Muscle layer of colon (tissue), 2 donors: Measurements from ENCODE around the gene ST6GALNAC3.
"Not testable (repeated sequence)": the region's sequence is repeated elsewhere in the genome, so short reads cannot be mapped to it uniquely, and the experiment has no call there.

Experiments
- H3K27ac ChIP-seq: one replicate; pipeline ENCODE4 v1.7.0; 2013; ENCODE audit warnings: low read depth, mild to moderate bottlenecking, low read length, moderate library complexity
- H3K27me3 ChIP-seq, 2 donors: one replicate each; pipeline ENCODE4 v1.7.0; 2013; ENCODE audit warnings: low read length in 2 of 2, mild to moderate bottlenecking in 2 of 2; ENCODE audit not compliant: insufficient read depth in 2 of 2, control insufficient read depth in 1 of 2
- H3K36me3 ChIP-seq: one replicate; pipeline ENCODE4 v1.7.0; 2013; ENCODE audit warnings: mild to moderate bottlenecking, low read length; ENCODE audit not compliant: insufficient read depth
- H3K4me1 ChIP-seq: one replicate; pipeline ENCODE4 v1.7.0; 2013; ENCODE audit warnings: mild to moderate bottlenecking, low read length; ENCODE audit not compliant: insufficient read depth
- H3K4me3 ChIP-seq, 2 donors: one replicate each; pipeline ENCODE4 v1.7.0; 2013; ENCODE audit warnings: low read length in 2 of 2, low read depth in 1 of 2, mild to moderate bottlenecking in 1 of 2, moderate library complexity in 1 of 2
- H3K9ac ChIP-seq: one replicate; pipeline ENCODE4 v1.7.0; 2013; ENCODE audit warnings: low read length
- H3K9me3 ChIP-seq: one replicate; pipeline ENCODE4 v1.7.0; 2013; ENCODE audit warnings: mild to moderate bottlenecking, low read length
- donor health status: abdominal sarcoma.
- donor health status: Adenocarcinoma of cecum.

The ST6GALNAC3 gene

DNA sequence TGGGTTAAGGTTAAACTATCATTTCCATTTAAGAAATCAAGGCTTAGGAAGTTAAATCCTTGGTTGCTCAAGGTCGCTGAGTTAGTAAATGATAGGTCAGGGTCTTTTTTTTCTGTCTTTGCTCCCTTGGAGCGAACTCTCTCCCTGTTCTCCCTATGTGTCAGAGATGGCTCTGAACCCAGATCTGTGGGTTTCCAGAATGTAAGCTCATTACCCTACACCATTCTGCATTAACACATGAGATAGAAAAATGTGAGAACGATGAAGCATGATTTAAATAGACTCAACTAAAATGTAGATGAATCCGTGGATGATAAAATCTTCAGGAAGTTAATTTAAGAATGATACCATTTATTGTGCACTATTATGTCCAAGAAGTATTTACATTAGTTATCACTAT is 25.0 kb upstream of the ST6GALNAC3 start:
- H3K4me1 ChIP-seq, result peaks cover 16% of the 10 kb centered on the region
- H3K4me3 ChIP-seq, result no peak overlapping the region
- no peaks in the 10 kb centered on the region for H3K36me3 ChIP-seq
- H3K9me3 ChIP-seq, result no peaks in the 10 kb centered on the region
- H3K27me3 ChIP-seq, result no peaks in the 10 kb centered on the region
- H3K27ac ChIP-seq, result no peak overlapping the region
- no peak overlapping the region for H3K9ac ChIP-seq

DNA sequence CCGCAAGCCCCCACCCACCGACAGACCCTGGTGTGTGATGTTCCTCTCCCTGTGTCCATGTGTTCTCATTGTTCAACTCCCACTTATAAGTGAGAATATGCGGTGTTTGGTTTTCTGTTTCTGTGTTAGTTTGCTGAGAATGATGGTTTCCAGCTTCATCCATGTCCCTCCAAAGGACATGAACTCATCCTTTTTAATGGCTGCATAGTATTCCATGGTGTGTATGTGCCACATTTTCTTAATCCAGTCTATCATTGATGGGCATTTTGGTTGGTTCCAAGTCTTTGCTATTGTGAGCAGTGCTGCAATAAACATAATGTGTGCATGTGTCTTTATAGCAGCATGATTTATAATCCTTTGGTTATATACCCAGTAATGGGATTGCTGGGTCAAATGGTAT is 24.5 kb upstream of the ST6GALNAC3 start:
- H3K27me3 ChIP-seq, H3K4me3 ChIP-seq, H3K9me3 ChIP-seq, H3K27ac ChIP-seq, H3K36me3 ChIP-seq, H3K9ac ChIP-seq: not testable (repeated sequence)
- H3K4me1 ChIP-seq, result peaks cover 16% of the 10 kb centered on the region

DNA sequence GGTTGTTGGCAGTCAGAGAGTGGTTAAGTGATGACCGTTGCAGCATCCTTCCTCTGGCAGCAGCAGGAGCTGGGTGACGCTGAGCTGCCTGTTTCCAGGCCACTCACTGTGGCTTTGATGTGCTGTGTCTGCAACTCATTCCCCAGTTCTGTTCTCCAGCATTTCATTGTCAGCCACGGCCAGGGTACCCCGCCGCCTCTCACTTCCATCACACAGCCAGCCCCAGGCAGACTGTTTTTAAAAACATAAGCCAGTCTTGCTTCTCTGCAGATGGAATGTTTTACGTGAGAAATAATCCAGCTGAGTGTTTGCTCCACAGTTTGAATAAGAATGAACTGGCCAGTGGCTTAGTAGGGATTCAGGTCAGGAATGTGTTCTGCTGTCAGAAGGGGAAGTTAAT is 21.5 kb upstream of the ST6GALNAC3 start:
- no peaks in the 10 kb centered on the region for H3K27me3 ChIP-seq
- no peaks in the 10 kb centered on the region for H3K36me3 ChIP-seq
- no peak overlapping the region for H3K4me3 ChIP-seq
- H3K9me3 ChIP-seq, result no peaks in the 10 kb centered on the region
- peaks cover 16% of the 10 kb centered on the region for H3K4me1 ChIP-seq
- H3K27ac ChIP-seq, result no peak overlapping the region
- H3K9ac ChIP-seq, result no peak overlapping the region

DNA sequence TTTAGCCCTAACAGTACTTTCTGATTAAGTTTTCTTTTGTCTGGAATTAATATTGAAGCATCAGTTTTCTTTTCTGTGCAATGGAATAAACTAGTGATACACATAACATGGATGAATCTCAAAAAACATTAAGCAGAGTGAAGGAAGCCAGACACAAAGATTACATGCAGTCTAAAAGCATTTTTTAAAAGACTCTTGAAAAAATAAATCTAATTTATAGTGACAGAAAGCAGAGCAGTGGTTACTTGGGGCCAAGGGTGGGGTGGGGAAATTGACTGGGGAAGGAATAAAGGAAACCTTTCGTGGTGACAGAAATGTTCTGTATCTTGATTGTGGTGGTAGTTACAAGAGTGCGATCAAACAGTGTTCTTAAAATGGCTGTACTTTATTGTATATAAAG is 20.2 kb upstream of the ST6GALNAC3 start:
- H3K9ac ChIP-seq, result no peak overlapping the region
- no peaks in the 10 kb centered on the region for H3K36me3 ChIP-seq
- H3K27ac ChIP-seq, result no peak overlapping the region
- peaks cover 16% of the 10 kb centered on the region for H3K4me1 ChIP-seq
- H3K27me3 ChIP-seq, result no peaks in the 10 kb centered on the region
- no peak overlapping the region for H3K4me3 ChIP-seq
- no peaks in the 10 kb centered on the region for H3K9me3 ChIP-seq

DNA sequence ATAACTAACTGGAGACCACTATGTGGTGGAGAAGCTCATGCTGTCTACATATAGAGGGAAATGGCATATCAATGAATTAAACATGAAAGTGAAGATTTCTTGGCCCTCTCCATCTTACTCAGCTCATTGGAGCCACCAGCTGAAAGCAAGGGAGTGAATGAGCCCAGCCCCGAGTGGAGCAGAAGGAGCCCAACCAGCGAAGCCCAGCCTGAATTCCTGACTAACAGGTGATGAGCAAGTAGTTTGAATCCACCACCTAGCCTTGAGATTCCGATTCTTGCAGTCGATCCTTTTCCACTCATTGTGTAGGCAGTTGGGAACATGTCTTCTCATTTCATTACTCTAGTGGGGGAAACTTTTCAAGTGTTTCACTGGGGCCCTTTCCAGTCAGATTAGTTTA is 18.6 kb upstream of the ST6GALNAC3 start:
- Histone ChIP-seq H3K4me3 (no peak overlapping the region), H3K27ac (no peak overlapping the region), H3K4me1 (peaks cover 16% of the 10 kb centered on the region), H3K27me3 (no peaks in the 10 kb centered on the region), H3K9me3 (no peaks in the 10 kb centered on the region), H3K9ac (no peak overlapping the region), H3K36me3 (no peaks in the 10 kb centered on the region)

DNA sequence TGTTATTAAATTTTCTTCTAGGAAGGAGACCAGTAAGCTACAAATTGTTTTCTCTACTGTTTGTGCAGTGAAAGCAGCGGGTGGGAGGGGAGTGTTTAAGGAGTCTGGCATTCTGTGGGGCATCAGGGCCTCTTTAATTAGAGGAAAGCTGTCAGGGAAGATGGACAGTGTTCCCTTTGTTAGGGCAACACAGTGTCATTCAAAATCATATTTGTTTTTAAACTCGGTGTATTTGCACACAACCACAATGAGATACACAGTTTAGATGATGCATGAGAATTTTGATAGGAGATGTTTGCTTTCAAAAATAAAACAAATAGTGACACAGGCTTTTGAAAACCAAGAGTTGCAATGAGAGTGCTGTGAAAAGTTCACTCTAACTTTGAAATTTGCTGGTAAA is 15.1 kb upstream of the ST6GALNAC3 start:
- no peaks in the 10 kb centered on the region for H3K36me3 ChIP-seq
- H3K9ac ChIP-seq, result no peak overlapping the region

DNA sequence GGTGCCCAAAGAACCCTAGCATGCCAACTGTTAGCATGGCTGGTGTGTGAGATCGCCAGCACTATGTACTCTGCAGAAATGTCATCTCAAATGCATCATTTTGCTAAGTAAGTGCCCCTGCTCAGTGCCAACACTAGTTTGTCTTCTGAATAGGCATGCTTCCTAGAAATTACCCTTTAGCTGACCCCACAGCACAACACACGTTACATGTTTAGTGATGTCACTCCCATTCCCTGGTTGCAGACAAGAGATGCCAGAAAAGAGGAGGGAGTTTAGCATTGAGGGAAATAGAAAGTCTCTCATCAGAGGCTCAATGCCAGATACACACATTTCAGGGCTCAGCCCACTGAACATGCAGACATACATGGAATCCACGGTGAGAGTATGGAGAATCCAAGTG is 9.3 kb upstream of the ST6GALNAC3 start:
- Histone ChIP-seq H3K27ac (no peak overlapping the region), H3K4me1 (peaks cover 15% of the 10 kb centered on the region), H3K9ac (no peak overlapping the region), H3K9me3 (no peaks in the 10 kb centered on the region), H3K36me3 (no peaks in the 10 kb centered on the region), H3K4me3 (no peak overlapping the region), H3K27me3 (no peaks in the 10 kb centered on the region)

More for the DNA sequence above, 15.1 kb upstream of the ST6GALNAC3 start:
- Histone ChIP-seq H3K27me3 (no peaks in the 10 kb centered on the region), H3K9me3 (no peaks in the 10 kb centered on the region), H3K27ac (no peak overlapping the region), H3K4me3 (no peak overlapping the region), H3K4me1 (peaks cover under 1% of the 10 kb centered on the region)

DNA sequence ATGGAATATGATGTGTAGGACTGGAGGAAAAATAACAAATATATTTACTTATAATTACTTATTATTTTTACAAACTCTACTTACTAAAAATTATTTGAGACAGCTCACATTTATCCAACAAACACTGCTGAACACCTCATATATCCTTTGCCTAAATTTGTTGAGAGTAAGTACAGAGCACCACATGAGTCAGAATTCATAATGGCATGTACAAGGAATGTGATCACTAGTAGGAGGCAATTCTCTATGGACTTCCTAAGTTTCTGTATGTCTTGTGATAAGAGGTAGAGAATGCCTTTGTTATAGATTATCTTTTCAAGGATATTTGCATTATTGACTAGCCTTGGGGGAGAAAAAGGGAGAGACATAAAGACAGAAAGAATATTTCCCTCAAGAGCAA is 8.2 kb upstream of the ST6GALNAC3 start:
- no peaks in the 10 kb centered on the region for H3K36me3 ChIP-seq
- H3K27me3 ChIP-seq, result no peaks in the 10 kb centered on the region
- H3K27ac ChIP-seq, result no peak overlapping the region
- no peak overlapping the region for H3K4me3 ChIP-seq
- H3K9ac ChIP-seq, result no peak overlapping the region
- H3K4me1 ChIP-seq, result peaks cover 15% of the 10 kb centered on the region
- H3K9me3 ChIP-seq, result no peaks in the 10 kb centered on the region

DNA sequence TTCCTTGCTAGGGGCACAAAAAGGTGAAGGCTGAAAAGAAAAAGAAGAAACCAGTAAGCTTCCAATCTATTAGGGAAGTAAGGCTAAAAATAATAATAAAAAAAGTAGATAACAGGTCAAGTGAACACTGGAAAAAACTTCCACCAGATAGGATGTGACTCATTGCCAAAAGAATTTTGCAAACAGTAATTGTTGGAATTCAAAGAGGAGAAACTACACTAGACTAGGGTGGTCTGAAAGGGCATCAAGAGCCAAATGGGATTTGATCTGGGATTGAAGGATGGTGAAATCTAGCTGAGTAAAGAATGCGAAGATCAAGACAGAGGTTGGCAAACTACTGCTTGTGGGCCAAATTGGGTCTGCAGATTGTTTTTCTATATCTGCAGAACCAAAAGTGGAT is 6.0 kb upstream of the ST6GALNAC3 start:
- H3K4me3 ChIP-seq, result no peak overlapping the region
- H3K9me3 ChIP-seq, result no peaks in the 10 kb centered on the region
- no peak overlapping the region for H3K9ac ChIP-seq
- H3K4me1 ChIP-seq, result peaks cover 17% of the 10 kb centered on the region
- no peaks in the 10 kb centered on the region for H3K36me3 ChIP-seq
- no peaks in the 10 kb centered on the region for H3K27me3 ChIP-seq
- H3K27ac ChIP-seq, result no peak overlapping the region

DNA sequence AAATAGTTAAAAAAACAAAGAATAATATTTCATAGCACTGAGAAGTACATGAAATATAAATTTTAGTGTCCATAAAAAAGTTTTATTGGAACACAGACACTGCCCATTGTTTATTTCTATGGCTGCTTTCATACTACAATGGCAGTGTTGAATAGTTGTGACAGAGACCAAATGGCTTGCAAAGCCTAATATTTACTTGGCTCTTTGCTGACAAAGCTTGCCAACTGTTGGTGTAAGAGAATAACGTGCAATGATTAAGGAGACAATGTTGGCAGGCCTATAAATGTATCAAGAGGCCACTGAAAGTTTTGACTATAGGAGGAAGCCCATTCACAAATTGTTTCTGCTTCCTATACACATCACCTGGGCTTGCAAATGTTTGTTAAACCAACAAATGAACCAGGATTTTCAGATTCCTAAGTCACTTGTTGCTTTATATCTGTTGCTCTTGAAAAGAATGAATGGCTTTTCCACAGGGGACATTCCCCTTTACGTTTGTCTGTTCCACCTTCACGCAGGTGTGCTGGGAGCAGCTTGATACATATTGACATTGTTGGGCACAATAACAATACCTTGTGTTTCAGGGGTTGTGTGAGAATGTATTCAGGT is 5.5 kb upstream of the ST6GALNAC3 start:
- H3K27ac ChIP-seq, result no peak overlapping the region
- H3K27me3 ChIP-seq, result no peaks in the 10 kb centered on the region
- no peak overlapping the region for H3K9ac ChIP-seq
- H3K4me1 ChIP-seq, result peaks cover 22% of the 10 kb centered on the region
- H3K4me3 ChIP-seq, result no peak overlapping the region
- H3K9me3 ChIP-seq, result no peaks in the 10 kb centered on the region
- no peaks in the 10 kb centered on the region for H3K36me3 ChIP-seq

DNA sequence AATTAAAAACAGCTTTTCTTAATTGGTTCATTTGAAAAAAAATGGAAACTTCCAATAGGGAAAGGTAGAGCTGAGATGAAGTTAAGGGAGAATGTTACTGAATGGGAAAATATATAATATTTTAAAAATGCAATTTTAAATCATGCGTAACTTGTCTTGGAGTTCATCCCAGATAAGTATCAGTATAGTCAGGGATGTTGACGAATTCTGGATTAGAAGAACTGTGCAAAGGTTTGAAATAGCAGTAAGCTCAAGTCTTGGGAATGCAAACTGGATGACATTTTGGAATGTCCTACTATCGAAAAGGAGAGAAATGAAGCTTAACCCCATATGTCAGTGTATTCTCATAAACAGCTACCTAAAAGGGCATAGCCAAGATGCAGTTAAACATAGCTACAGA is 4.0 kb upstream of the ST6GALNAC3 start:
- H3K36me3 ChIP-seq, result no peaks in the 10 kb centered on the region
- H3K4me3 ChIP-seq, result no peak overlapping the region
- H3K27ac ChIP-seq, result no peak overlapping the region
- no peak overlapping the region for H3K9ac ChIP-seq
- peaks cover 32% of the 10 kb centered on the region for H3K4me1 ChIP-seq
- no peaks in the 10 kb centered on the region for H3K9me3 ChIP-seq
- H3K27me3 ChIP-seq, result no peaks in the 10 kb centered on the region

DNA sequence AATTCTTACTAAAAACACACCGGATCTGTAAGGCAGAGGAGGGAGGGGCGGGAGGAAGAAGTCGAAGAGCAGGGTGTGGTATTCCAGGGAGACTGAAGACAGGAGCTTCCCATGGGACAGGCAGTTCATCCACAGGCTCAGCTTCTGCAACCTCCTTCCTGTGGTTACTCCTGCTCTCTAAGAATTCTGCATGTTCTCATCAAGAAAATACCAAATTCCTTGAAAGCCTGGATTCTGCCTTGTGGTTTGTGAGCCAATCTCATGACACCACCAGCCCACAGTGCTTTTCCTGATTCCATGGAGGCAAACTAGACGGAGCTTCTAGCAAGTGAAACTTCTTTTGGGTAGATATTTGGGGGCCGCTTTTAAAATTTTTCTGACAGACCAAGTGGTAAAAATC is 1.1 kb upstream of the ST6GALNAC3 start:
- H3K4me3 ChIP-seq, result no peak overlapping the region
- H3K4me1 ChIP-seq, result peaks cover 27% of the 10 kb centered on the region
- H3K36me3 ChIP-seq, result no peaks in the 10 kb centered on the region
- H3K9ac ChIP-seq, result no peak overlapping the region
- no peaks in the 10 kb centered on the region for H3K27me3 ChIP-seq
- no peak overlapping the region for H3K27ac ChIP-seq
- no peaks in the 10 kb centered on the region for H3K9me3 ChIP-seq
